ENCODE measurements around the gene UNC45A. TPM values are rescaled to one million over a fixed set of nuclear protein-coding genes. Genes with fewer than 3 reads are reported as not detected.

The UNC45A gene
- total and polyA plus RNA-seq, 2 of the 13 experiments (the other 11 are each of a cell fraction or from before 2014, with no cell fraction given) = 33.8 to 39.7 TPM

DNA sequence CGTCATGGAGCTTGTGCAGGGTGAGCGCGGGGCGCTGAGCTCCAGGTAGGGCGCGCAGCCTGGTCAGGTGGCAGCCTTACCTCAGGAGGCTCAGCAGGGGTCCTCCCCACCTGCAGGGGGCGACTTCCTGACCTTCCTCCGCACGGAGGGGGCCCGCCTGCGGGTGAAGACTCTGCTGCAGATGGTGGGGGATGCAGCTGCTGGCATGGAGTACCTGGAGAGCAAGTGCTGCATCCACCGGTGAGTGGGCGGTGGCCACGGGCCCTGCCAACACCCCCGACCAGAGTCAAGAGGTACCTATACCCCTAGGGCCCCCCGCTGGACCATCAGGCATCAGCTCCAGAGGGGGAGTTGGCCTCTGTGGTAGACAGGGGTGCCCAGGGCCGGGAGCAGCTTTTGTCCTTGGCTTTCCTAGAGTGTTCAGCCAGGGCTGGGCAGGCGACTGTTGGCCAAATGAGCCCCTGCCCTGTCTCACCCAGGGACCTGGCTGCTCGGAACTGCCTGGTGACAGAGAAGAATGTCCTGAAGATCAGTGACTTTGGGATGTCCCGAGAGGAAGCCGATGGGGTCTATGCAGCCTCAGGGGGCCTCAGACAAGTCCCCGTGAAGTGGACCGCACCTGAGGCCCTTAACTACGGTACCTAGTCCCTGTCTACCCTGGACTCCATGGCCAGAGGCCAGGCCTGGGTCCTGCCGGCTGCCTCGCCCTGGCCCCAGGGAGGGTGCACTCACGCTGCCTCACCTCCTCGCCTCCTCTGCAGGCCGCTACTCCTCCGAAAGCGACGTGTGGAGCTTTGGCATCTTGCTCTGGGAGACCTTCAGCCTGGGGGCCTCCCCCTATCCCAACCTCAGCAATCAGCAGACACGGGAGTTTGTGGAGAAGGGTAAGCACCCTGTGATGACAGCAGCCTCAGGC, 41.7 kb upstream of the UNC45A start (continued):
- TF ChIP-seq ATF7 (IDR thresholded peaks at IDR 0.05) (no peak), ATF7 (CRISPR knock-in tag; IDR thresholded peaks at IDR 0.05) (no peak), SMAD1 (CRISPR knock-in tag; IDR thresholded peaks at IDR 0.05; ENCODE audit: borderline replicate concordance, low read depth) (no peak), HES4 (CRISPR knock-in tag; IDR thresholded peaks at IDR 0.05; ENCODE audit: borderline replicate concordance) (no peak; the same call in 1 of the 2 replicates), ZNF7 (CRISPR knock-in tag; IDR thresholded peaks at IDR 0.05) (no peak), ZNF761 (CRISPR knock-in tag; conservative IDR thresholded peaks at IDR 0.05) (0 out of 2 replicates have a peak, but pooled peaks have one; percentile 34), SIX1 (CRISPR knock-in tag; IDR thresholded peaks at IDR 0.05; ENCODE audit: borderline replicate concordance) (no peak), PAX8 (CRISPR knock-in tag; IDR thresholded peaks at IDR 0.05; ENCODE audit: borderline replicate concordance) (no peak), ZNF331 (CRISPR knock-in tag; IDR thresholded peaks at IDR 0.05) (peak; percentile 33; the same call in 1 of the 2 replicates), KLF16 (CRISPR knock-in tag; IDR thresholded peaks at IDR 0.05) (0 out of 4 replicates have a peak, but pooled peaks of 1 of the 2 experiments have one; percentile 52), ZNF768 (CRISPR knock-in tag; IDR thresholded peaks at IDR 0.05) (peak; percentile 29; the same call in 1 of the 2 replicates), ZMYM4 (CRISPR knock-in tag; IDR thresholded peaks at IDR 0.05) (peak; percentile 97), IKZF4 (CRISPR knock-in tag; IDR thresholded peaks at IDR 0.05; ENCODE audit: borderline replicate concordance, low read depth, not compliant biosample characterization) (peak; percentile 57), CHD4 (IDR thresholded peaks at IDR 0.05; ENCODE audit: borderline replicate concordance, low read length) (no peak), ZNF670 (CRISPR knock-in tag; IDR thresholded peaks at IDR 0.05; ENCODE audit: borderline replicate concordance) (no peak), XBP1 (CRISPR knock-in tag; IDR thresholded peaks at IDR 0.05) (no peak), ZNF678 (CRISPR knock-in tag; IDR thresholded peaks at IDR 0.05) (no peak), ZNF274 (CRISPR knock-in tag; IDR thresholded peaks at IDR 0.05) (peak; percentile 73; the same call in 1 of the 2 replicates), TP53 (CRISPR knock-in tag; conservative IDR thresholded peaks at IDR 0.05) (no peak), STAT5B (CRISPR knock-in tag; IDR thresholded peaks at IDR 0.05) (no peak)
- TF ChIP-seq, protein P1, sequence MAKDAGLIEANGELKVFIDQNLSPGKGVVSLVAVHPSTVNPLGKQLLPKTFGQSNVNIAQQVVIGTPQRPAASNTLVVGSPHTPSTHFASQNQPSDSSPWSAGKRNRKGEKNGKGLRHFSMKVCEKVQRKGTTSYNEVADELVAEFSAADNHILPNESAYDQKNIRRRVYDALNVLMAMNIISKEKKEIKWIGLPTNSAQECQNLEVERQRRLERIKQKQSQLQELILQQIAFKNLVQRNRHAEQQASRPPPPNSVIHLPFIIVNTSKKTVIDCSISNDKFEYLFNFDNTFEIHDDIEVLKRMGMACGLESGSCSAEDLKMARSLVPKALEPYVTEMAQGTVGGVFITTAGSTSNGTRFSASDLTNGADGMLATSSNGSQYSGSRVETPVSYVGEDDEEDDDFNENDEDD (CRISPR knock-in tag; IDR thresholded peaks at IDR 0.05; ENCODE audit: borderline replicate concordance) = no peak
- TF ChIP-seq, protein P2, sequence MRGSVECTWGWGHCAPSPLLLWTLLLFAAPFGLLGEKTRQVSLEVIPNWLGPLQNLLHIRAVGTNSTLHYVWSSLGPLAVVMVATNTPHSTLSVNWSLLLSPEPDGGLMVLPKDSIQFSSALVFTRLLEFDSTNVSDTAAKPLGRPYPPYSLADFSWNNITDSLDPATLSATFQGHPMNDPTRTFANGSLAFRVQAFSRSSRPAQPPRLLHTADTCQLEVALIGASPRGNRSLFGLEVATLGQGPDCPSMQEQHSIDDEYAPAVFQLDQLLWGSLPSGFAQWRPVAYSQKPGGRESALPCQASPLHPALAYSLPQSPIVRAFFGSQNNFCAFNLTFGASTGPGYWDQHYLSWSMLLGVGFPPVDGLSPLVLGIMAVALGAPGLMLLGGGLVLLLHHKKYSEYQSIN (CRISPR knock-in tag; IDR thresholded peaks at IDR 0.05; ENCODE audit: borderline replicate concordance) = no peak
- TF ChIP-seq, protein P3, sequence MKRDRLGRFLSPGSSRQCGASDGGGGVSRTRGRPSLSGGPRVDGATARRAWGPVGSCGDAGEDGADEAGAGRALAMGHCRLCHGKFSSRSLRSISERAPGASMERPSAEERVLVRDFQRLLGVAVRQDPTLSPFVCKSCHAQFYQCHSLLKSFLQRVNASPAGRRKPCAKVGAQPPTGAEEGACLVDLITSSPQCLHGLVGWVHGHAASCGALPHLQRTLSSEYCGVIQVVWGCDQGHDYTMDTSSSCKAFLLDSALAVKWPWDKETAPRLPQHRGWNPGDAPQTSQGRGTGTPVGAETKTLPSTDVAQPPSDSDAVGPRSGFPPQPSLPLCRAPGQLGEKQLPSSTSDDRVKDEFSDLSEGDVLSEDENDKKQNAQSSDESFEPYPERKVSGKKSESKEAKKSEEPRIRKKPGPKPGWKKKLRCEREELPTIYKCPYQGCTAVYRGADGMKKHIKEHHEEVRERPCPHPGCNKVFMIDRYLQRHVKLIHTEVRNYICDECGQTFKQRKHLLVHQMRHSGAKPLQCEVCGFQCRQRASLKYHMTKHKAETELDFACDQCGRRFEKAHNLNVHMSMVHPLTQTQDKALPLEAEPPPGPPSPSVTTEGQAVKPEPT (CRISPR knock-in tag; IDR thresholded peaks at IDR 0.05; ENCODE audit: low read depth) = no peak
- TF ChIP-seq, protein P4, sequence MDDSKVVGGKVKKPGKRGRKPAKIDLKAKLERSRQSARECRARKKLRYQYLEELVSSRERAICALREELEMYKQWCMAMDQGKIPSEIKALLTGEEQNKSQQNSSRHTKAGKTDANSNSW (CRISPR knock-in tag; IDR thresholded peaks at IDR 0.05; ENCODE audit: borderline replicate concordance) = no peak
- TF ChIP-seq, protein P5, sequence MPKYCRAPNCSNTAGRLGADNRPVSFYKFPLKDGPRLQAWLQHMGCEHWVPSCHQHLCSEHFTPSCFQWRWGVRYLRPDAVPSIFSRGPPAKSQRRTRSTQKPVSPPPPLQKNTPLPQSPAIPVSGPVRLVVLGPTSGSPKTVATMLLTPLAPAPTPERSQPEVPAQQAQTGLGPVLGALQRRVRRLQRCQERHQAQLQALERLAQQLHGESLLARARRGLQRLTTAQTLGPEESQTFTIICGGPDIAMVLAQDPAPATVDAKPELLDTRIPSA (CRISPR knock-in tag; IDR thresholded peaks at IDR 0.05; ENCODE audit: borderline replicate concordance) = no peak

Data from HepG2 (cell line).